SK-N-MC (cell line): ENCODE measurements around the gene PDYN.

Experiments used
- EZH2 ChIP-seq: fragments of 200-600 bp; sonication (generic); IDR thresholded peaks from one replicate; pipeline ENCODE4 v1.6.1; 2017; ENCODE audit warnings: antibody characterized with exemption
- FOXP2 ChIP-seq: optimal IDR thresholded peaks from 2 replicates; pipeline ENCODE3; 2011; ENCODE audit warnings: mild to moderate bottlenecking, moderate library complexity; ENCODE audit not compliant: insufficient read depth; ENCODE audit errors: extremely low read length, control extremely low read depth

DNA sequence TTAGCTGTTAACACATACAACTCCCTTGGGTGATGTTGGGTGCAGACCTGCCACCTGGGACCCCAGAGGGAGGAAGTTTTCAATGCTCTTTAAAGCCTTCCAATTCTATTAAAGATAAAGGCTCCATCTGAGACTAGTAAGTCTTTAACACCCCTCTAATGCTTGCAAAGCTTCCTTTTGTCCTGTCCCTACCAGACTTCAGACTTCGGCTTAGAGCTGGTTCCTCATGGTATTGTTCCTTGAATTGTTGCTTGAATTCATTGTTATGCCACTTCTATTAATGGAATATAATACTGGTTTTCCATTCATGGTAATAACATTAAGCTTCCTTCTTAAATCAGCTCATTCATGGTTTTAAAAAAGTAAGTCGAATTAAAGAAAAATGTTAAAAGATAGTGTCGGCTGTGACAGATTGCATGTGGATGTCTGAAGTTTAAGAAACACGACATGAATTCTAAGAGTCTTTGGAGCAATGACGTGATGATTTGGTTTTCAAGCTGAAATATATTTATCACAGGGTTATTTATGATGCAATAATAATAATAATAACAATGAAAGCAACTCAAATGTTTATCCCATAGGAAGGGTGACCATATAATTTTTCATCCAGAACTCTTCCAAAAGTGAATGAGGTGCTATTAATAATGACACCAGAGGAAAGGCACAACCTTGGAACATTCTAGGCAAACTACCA lies 21.8 kb downstream of the PDYN start:
- TF ChIP-seq EZH2 (no peak), FOXP2 (no peak)
